Embryonic facial prominence (tissue), 1 donor: ENCODE results near the gene PIEZO2.
"Not testable (repeated sequence)": the region's sequence is repeated elsewhere in the genome, so short reads cannot be mapped to it uniquely, and the experiment has no call there.

Source experiments
- DNase-seq: peaks from one replicate; pipeline ENCODE4 v3.0.0-alpha.2; 2016; ENCODE audit errors: extremely low spot score

Gene PIEZO2

DNA sequence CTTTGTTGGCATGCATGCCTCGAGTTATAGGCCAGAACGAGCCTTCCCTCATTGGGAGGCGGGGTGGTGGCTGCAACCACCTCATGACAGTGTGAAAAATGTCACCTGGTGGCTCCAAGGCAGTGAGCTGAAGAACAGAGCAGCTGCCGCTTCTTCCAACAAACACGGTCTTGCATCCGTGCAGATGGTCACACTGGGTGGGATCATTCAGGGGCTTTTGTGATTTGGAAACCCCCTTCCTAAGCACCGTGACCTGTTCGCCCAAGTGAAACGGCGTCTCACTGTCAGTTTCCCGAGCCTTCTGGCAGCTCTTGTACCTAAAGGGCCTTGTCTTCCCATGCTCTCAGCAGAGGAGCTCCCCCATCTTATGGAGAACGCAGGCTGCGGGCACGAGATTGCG lies 463.9 kb downstream of the PIEZO2 start:
- no peak for DNase-seq

DNA sequence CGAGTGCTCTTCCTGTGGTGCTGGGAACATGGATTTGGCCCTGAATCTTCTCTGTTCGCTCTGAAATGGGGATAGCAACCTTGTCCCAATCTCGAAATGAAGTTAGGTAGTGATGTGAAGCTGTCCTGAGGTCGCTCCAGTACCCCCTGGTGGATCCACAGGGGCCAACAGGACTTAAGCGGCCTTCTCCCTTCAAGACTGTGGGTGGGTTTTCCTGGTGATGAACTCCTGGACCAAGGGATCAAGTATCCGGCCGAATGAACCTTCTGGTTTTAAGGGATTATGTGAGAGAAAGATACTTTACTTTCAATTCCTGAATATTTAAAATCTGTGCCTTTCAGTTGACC lies 467.0 kb downstream of the PIEZO2 start:
- DNase-seq = no peak

DNA sequence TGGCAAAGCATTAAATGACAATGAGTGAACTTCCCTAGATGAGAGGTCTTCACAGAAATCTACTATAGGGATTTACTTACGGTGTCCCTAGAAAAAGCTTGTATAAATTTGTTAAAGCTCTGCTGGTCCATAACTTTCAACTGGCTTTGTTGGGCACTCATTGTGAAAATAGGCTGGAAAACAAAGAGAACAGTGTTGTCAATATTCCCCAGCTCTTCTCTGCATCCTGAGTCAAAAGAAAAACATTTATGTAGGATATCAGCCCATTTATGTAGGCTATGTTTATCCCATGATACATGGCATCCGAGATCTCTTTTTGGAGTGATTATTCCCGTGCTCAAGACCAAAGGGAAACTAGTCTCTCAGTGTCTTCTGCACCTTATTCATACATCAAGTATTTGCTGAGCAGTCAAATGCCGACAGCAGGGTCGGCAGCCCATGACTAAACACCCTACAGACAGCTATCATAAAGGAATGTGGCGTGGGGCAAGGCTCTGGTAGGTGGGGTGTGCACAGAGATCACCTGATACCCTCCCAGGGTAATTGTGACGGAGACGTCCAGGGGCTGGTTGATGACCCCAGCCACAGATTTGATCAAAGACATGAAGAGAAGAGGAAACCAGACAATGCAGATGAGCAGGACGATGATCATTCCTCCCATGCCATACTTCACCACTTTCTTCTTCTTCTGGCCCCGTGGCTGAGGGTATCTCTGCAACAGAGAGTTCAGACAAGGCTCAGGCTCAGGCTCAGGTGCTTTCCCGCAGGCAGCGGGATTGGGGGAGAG lies 467.6 kb downstream of the PIEZO2 start:
- no peak for DNase-seq

DNA sequence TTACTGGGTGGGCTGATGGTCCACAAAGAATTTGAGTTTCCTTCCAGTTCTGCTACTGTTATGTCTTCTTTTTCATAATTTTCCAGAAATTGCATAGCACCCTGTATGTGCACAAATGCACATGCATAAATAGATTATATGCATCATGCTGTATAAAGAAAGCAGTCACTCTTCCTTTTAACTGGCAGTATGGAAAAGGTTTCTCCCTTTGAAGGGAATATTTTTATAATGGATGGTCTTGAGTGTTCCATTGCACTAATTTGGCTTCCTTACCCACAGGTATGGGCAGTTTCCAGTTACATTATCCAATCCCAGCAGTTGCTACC lies 469.1 kb downstream of the PIEZO2 start:
- no peak for DNase-seq

DNA sequence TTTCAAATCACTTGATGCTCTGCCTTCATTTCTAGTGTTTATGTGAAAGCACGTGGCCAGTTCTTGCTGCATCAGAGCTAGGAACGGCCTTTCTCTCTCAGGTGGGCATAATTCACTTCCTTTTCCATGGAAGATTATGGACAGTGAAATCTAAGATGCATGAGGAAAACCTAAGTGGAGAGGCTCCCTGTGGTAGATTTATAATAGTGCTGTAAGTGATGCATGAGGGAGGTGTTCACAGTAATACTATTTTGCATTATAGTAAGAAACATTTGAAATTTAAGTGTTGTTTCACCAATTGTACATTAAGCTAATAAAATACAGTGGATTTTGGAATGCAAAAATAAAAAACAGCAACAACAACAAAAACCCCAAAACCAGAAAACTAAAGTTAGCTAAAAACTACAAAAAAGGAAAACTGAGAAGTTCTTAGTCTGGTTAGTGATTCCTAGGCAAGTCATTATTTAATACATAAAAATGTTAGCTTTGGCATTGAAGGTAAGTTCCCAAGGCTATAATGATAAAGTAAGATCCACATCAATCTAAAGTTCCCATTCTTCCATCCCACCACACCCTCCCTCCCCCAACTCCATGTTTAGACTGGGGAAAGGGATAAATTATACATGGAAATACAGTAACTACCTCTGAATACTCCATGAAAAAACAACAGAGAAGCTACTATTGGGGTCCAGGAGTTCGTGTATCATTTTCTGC lies 469.7 kb downstream of the PIEZO2 start:
- no peak for DNase-seq

DNA sequence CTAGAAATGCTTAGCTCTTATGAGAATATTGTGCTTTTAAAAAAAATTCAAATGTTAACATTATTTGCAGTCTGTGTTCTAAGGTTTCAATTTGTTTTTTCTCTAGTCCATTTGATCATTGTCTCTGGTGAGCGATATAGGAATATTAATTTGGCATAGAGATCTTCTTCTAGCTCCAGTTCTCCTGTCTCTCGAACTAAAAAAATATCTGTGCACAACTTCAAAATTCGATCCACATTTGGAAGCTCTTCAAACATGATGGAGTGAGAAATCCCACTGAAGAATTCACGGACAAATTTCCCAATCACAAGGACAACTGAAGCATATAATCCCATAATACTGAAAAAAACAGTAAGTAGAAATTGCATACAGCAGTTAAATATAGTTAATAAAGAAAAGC lies 477.9 kb downstream of the PIEZO2 start:
- no peak for DNase-seq

DNA sequence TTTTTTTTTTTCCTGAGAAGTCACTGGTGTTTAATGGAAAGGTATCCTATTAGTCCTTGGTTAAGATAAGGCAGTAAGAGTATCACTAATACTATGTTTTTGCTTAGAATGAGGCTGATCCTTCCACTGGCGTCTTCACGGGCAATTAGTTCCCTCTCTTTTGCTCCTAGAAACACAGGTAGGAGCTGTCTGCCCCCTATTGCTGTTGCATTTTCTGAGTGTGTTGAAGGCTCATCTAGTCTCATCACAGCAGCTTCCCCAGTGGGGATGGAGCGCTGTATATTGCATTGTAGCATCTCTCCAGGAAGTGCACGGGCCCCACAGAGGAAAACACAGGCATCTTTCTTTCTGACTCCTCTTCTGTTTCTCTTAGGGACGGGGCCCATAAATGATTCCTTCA lies 478.5 kb downstream of the PIEZO2 start:
- DNase-seq = no peak

DNA sequence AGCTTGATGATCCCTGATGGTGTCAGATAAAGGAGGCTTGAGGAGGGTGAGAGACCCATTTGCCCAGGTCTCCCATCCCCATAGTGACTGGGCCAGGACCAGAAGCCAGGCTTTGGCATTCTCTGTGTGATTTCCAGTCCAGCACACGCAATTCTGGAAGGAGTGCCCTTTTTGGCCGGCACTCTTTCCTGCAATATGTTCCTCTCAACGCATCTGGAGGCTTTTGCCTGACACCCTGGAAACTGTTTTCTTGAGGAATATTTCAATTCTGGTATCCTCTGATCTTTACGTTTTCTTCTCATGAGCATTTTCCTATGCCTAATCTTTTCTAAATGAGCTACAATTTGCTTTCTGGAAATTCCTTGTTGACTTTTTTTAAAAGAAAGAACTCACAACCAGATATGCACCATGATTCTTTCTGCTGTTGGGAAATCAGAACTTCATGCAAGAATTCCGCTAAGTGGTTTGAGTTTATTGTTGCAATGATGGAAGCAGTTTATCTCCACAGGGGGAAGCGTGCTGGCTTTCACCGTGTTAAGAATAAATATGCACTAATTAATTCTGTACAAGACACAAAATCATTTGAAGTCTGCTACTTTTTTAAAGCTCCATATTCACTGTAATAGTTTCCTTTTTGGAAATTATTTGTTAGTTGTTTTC lies 479.8 kb downstream of the PIEZO2 start:
- no peak for DNase-seq

DNA sequence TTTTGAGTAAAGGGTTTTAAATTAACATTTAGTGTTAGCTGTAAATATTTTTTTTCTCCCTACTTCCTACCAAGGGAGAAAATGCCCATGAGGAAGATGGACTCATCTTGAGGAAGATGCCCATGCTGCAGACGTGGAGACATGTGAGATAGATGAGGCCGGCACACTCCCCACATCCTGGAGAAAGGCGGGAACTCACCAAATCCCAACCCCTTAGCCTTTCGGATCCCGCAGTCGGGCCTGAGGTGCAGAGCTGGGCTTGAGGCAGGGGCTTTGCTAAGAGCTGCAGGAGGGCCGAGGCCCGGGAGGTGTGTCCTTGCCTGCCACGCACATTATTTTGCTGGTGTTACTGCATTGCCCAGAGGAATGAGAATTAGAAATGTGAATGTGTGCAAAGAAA lies 485.6 kb downstream of the PIEZO2 start:
- DNase-seq = no peak

DNA sequence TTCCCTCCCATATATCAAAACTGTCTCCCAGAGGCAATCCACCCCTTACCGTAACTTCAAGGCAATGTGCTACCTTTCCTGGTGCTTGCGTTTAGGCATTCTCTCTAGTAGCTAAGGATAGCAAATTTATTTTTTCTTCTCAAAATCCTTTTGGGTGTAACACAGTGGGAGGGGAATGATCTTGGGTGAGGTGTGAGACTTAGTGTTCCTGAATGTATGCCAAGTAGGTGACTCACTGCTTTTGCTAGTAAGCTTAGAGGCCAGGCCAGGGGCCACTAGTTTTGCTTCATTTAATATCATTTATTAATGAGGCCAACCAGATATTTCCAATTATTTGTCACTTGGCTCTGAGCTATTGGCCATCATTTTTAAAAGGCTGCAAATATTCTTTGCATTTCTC lies 488.1 kb downstream of the PIEZO2 start:
- DNase-seq = no peak

DNA sequence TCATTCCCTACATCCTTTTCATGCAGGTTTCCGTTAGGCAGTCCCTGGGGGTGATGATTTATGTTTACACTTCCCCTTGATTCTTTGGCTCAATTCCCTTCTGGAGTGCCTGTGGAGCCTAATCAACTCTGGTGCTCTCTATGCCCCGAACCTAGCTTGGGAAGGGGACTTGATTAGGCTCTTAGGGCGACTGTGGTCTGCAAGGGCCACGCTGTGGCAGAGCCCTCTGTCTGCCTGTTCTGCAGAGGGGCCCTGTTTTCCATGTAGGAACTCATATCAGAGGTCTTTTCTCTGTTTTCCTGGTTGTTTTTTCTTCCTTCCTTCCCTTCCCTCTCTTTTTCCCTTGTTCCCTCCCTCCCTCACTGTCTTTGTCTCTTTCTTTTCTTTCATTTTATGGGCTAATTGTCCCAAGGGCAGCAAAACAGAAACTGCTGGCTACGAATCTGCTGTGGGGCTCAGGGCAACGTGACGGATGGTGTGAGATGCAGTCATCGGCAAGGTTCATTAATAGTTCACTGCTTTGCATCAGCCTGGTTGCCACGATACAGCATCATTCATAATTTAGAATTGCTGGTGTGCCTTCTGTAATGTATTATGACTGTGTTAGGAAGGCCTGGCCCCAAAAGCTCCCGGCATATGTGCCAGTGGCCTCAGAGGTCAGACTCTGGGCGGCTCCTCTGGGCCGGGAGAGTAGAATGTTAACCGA lies 489.0 kb downstream of the PIEZO2 start:
- no peak for DNase-seq

DNA sequence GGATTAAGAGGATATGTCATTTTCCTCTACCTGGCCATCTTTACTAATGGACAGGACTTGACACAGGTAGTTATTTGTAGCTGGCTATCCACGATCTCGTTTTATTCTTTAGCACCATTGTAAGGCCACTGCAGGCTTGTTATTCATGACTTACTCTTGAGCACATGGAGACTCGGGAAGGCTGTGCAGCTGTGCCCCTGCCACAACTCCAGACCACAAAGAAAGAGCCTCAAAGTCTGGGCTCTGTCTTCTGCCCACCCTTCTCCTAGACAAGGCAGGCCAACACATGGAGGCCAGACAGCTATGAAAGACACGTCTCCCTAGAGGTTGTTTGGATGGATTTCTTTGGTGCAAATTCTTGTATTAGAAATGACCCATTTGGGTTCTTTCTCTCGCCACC lies 489.8 kb downstream of the PIEZO2 start:
- no peak for DNase-seq

DNA sequence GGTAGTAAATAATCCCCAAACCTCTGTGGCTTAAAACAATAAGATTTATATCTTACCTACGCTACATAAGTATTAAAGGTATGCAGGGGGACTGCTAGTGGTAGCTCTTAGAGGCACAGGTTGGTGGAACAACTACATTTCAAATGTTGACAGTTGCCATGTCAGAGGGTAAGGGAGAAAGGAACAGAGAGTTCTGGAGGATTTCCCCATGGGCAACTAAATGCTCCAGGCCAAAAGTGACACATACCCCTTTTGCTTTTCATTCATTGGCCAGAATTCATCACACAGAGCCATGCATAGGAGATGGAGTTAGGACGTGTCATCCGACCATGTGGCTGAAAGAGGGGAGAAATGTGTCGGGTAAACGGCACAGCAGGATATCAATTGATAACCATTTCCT lies 490.4 kb downstream of the PIEZO2 start:
- DNase-seq = no peak

DNA sequence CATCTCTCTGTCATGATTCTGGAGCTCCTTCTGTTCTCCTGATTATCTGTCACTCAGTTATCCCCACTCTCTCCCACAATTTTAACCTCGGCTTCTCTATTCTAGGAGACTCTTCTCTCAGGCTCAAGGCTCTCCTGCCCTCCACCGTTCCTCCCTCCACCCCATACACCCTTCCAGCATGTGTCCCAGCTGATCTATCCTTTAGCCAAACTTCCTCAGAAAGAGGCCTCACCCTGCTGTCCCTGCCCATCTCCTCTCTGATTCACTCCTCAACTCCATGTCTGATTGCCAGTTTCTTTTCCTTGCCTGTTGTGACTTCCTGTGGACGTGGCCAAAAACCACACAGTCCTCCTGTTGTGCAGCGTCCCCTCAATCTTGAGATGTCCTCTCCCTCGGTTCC lies 505.4 kb downstream of the PIEZO2 start:
- not testable (repeated sequence) for DNase-seq

DNA sequence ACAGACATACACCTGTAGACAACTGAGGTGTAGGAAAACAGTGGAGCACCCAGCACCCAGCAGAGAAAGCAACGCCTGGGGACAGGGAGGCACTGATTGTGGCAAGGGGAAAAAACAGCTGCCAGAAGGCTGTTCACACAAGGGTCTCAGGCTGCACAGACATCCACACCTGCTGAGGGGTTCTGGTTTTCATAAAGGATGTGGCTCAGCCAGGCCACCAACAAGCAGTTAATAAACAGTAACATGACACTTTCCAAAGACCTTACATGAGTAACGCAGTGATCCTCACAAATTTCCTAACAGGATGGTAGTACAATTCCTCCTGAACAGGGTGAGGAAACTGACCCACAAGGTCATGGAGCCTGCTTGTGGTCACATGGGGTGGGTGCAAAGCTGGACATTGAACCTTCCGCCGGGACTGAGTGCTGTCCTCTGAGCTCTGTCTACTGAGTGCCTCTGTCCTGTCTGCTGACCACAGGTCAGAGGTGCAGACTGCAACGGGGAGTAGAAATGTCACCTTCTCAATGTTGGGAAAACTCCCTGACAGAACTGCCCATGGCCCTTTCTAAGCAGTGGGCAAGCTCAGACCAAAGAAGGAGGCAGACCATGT lies 506.3 kb downstream of the PIEZO2 start:
- DNase-seq = not testable (repeated sequence)

DNA sequence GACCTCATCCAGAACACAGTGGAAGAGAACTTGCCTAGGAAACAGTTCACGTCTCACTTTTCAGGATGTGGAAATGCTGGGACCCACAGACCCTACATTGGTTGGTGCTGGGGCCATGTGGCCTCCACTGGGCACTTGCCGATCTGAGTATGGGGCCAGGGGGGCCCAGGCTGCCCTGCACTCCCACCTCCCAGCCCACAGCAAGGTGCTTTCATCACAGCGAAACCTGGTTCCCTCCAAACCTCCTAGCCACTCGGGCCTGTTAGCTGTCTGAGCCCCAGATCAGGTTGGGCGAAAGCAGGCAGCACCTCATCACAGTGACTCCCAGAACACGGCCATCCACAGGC lies 510.9 kb downstream of the PIEZO2 start:
- not testable (repeated sequence) for DNase-seq

DNA sequence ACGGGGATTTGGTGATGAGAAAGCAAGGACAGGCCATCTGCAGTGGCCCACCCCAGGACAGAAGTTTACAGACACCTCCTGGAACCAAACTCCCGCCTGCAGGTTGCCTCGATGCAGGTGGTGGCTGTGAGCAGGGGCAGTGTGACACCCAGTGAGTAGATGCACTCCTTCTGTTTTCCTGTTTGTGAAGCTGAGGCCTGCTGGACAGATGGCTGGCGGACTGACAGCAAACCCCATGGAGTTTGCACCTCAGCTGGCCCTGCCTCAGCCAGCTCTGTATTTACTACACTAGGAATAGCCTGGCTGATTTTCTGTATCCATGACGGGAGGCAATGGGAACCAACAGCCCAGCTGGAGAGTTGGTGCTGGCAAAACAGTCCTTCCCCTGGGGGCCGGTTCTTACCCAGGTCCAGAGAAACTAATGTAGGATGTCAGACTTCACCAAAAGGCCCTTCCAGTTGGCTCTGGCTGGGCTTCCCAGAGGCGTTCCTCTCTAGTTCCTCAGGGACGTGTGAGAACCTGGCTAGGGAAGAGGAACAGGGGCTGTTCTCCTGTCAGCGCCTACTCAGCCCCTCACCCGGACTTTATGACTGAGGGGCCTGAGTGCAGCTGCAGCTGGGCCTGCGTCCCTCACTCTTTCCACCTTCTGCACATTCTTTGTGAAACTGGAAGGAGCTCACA lies 511.4 kb downstream of the PIEZO2 start:
- not testable (repeated sequence) for DNase-seq

DNA sequence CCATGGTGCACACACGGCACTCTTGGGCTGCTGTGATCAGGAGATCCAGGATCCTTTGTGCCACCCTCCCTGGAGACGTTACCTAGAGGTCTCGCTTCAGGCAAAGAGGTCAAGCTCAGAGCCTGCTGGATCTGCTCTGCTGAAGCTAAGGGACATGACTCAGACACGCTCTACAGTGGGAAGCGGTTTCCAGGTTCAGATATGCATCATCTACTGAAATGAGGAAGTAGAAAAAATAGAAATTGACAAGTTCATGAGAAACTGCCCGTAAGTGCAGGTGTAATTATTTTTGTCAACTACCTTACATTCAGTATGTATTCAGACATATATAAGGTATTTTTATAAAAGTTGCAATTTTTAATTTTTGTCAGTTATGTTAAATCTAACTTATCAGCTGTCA lies 520.3 kb downstream of the PIEZO2 start:
- not testable (repeated sequence) for DNase-seq

DNA sequence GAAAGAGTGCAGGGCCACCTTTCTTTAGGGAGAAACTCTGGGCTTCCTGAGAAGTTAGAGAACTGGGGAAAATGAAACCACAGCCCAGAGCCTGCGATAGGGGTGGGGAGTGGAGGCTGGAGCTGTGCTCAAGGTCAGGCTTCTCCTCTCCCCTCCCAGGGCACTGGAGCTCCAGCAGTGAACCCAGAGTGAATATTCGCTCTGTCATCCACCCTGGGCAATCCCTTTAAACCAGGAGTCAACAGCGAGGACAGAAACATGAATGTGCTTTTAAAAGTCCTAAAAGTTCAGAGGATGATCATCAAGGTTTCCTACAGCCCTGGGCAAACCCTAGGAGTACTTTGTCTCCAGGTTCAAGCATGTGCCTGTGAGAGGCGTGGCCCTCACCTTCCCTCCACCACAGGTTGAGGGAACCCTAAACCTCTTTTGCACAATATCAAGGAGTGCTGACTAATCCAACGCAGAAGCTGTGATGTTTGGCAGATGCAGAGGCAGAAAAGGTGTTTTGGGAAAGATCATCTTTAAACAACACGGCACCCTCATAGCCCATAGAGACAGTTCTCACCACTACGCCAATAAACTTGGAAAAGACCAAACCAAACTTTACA lies 522.7 kb downstream of the PIEZO2 start:
- DNase-seq = not testable (repeated sequence)

DNA sequence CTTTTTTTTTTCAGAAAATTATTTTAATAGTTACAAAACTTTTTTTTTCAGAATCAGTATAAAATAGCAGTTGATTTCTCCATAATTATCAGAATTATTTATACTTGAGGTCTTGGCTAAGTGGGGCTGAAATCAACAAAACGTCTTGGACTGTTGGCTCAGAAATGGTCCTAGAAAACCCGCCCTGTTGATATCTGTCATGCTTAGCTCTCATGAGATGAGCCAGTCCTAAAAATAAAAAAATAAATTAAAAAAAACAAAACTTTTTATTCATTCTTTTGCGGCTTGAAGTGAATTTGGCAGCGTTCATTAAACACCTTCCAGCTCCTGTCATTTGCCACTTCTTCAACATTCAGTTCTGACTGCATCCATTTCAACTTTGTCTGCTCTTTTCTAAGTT lies 525.8 kb downstream of the PIEZO2 start:
- DNase-seq = not testable (repeated sequence)

DNA sequence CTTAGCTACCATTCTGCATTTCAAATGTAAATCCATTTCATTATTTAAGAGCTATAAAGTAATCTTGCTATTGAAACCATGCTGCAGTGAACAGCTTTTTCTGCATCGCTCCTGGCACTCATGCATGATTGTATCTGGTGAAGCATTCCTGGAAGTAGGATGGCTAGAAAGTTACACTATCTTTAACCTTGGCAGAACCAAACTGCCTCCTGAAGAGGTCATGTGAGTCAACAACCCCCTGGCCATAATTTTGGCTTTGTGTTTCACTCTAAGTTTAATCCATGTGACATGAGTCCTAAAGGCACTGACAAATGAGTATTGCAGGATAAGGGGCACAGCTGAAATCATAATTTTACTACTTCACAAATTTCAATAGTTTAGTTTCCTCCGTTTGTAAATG lies 526.4 kb downstream of the PIEZO2 start:
- DNase-seq = not testable (repeated sequence)
